GM19099 (cell line): Measurements from ENCODE around the gene DPCD.

Experiments used
- POLR2A ChIP-seq: IDR thresholded peaks from 3 replicates; pipeline ENCODE4 v1.6.1; 2011; ENCODE audit warnings: low read depth; ENCODE audit not compliant: insufficient read length; ENCODE audit errors: extremely low read depth

The DPCD gene

DNA sequence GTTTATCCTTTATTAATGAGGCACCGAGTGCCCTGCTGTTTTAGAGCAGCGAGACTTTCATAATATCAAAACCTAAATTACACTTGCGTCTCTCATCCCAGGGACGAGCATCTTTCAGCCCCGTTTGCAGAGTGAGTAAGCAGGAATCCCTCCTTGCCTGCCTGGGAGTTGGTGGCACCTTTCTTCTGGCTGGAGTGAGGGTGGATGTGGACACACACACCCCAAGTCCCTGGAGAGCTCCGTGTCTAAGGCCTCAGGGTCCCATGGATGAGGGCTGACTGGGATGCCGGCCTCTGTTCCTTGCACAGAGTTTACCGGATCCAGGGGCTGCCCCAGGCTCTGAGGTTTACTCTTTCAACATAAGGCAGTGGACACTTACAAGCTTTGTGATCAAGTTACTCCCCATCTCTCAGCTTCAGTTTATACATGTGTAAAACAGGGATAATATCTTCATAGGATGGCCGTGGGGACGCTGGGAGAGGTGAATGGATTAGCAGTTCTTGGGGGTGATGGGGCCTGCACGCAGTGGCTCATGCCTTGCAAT, 24.6 kb upstream of the DPCD start:
- no peak for TF ChIP-seq POLR2A

DNA sequence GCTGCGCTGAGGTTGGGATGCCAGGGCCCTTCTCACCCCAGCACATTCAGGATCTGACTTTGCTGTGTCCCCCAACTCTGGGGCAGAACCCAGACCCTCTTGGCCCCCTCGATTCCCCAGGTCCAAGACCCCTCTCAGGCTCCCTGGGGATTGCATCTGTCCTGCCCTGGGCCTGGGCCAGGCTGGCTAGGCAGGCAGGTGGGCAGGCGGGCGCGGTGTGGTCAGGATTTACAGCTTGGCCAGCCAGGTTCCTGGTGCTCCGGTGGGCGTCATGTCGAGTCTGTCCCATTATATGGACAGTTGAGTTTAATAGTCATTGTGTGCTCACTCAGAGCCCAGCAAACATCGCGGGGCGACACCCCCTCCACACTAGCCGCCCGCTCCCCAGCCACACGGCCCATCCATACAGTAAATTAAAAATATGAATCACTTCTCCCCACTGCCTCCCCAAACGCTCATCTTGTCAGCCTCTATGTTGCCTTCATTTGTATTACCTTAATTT, 23.6 kb upstream of the DPCD start:
- no peak for TF ChIP-seq POLR2A

DNA sequence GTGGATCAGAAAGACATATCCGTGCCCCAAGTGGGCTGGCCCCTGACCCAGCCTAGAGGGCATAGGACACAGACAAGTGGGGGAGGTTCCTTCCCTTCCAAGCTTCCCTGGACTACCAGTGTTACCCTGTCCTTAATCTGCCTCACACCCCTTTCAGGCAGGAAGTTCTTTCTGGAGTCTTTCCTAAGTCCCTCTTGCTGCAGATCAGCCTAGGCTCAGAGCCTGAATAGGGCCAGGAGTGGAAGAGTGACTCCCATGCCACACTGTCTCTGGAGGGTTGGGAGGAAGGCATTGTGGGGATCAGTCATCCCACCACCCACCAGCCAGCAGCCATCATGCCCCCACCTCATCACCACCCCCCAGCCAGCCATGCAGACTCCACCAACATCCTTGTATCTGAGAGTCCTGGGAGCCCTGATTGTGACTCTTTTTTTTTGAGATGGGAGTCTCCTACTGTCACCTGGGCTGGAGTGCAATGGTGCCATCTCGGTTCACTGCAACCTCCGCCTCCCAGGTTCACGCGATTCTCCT, 22.7 kb upstream of the DPCD start:
- TF ChIP-seq POLR2A: no peak

DNA sequence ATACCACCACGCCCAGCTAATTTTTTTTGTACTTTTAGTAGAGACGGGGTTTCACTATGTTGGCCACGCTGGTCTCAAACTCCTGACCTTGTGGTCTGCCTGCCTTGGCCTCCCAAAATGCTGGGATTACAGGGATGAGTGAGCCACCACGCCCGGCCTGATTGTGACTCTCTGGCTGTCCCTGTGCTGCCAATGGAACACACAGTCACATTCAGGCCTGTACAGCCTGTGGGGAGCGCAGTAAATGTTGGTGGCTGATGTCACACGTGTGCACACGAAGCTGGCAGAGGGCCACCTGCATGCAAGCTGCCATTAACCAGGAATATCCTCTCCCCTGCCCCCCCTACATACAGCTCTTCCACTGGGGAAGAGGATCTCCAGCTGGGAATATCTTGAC, 22.2 kb upstream of the DPCD start:
- TF ChIP-seq POLR2A: no peak

DNA sequence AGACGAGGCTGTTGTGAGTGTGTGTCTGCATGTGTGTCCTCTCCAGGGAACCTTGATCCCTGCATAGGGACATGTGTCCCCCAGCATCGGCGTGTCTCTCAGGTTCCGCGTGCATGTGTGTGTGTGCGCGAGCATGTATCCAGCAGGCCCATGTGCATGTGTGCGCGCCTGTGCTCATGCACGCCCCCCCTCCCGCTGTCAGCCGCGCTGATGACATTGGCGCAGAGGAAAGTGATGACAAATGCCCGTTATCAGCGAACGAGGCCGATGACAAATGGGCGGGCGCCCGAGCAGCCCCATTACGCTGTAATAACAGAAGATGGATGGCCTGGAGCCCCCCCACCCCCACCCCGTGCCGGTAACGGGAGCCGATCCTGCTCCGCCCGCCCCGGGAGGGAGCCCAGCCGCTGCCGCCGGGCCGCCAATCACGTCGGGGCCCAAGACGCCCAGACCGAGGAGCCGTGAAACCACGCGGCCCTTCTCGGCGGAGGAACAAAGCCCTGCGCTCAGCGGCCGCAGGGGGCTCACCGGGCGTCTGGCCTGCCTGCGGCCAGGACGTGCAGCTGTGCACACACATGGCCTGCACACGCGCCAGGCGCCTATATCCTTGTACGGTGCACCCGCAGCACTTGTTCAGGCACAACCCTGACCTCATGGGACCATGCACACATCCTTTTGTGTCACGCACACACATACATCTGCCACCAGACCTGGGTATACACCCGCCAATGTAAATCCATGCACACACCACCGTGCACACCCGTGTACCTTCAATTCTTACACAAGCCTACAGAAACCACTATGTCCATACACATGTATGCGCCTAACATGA, 21.6 kb upstream of the DPCD start:
- TF ChIP-seq POLR2A: no peak

DNA sequence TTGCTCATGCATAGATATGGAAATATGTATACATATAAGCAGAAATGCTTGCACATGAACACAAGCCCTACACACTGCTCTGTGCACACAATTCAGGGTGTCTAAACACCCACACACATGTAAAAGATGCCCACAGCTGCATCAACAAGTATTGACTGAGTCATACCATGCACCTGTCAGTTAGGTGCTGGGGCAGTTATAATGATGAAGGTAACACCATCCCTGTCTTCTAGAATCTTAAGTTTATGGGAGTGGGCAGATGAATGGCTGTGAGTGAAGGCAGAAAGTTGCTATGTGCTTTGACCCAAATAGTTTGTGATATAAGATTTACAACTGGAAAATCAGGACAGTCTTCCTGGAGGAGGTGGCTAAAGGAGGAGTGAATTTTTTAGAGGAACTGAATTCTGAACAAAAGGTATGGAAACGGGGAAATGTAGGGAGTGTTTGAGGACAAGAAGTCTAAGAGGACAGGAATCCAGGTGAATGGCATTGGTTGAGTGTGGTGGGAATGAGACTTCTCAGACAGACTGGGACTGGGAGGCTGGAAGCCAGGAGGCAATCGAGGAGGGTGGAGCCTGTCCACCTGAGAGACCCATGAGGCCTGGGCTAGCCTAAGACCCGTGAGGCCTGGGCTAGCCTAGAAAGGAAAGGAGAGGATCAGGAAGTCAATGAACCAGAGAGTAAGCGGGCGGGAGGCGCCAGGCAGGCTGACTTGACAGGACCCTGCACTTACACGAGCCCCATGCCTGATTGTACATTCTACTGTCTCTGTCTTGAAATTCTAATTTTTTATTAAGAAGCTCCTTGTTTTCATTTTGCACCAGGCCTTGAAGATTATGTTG, 20.7 kb upstream of the DPCD start:
- TF ChIP-seq POLR2A: no peak

DNA sequence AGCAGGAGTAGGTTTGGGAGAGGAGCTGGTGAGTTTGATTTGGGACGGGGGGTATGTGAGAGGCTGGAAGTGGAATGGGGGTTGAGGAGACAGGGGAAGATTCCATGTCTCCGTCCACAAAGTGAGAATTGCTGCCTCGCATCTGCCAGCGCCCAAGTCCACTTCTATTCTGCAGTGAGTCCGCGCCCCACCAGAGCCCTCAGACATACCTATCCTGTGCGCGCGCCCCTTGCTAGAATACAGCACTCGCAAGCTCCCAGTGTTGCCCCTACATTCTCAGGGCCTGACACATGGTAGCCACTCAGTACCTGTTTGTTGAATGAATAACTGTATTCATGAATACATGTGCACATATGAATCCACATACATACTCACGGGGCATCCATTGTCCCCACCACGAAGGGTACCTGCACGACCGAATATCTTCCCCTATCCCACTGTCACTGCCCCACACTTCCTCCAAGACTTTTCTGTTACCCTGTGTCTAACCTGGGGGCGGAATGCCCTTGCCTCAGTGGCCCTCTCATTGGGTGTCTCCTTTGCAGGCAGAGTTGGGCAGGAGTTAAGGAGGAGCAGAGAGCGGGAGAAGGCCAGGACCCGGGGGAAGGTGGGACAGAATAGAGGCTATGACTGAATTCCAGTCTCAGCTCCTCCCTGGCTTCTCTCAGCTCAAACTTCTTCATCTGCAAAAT, 19.9 kb upstream of the DPCD start:
- TF ChIP-seq POLR2A: no peak

DNA sequence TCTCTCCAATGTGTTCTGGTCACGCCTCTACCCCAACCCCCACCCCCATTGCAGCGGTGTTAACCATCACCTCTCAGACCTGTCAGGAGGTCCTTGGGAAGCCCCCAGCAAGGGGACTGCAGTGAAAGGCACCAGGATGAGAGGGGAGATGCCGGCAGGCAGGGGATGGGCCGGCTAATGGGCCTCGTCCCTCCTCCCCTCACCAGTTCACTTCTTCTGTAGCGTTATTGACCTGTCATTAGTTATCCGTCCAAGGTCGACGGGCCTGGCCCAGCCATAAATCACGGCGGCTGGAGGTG, 18.8 kb upstream of the DPCD start:
- no peak for TF ChIP-seq POLR2A

DNA sequence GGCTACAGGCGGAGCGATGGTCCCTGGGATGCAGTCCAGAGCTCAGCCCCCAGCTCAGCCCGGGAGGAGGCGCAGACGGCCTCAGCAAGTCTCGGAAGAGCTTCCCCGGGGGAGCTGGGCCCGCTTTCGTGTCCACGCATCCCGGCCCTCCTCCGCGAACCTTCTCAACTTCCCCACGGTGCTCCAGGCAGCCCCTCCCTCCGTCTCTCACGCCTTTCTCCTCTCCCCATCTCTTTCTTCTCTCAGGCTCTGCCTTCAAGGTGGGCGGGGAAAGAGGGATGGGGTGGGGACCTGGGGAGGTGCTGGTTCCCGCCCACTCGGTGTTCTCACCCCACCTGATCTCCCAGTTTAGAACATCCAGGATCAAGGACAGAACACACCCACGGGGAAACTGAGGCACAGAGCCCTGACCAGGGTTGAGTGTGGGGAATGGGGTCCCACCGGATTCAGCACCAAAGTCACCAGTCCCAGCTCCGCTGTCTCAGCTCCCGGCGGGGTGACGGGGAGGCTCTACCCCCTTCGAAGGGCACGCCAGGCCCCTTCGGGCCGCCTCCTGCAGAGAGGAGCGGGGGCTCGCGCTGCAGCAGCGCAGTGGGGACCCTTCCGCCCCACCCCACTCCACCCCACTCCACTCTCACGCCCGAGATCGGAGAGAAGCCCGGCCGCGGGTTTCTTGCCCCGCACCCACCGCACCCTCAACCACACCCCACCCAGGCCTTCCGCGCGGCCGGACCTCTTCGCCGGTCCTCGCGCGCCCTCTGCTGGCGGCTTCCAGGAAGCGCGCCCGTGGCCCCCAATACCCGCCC, 18.3 kb upstream of the DPCD start:
- TF ChIP-seq POLR2A: no peak

DNA sequence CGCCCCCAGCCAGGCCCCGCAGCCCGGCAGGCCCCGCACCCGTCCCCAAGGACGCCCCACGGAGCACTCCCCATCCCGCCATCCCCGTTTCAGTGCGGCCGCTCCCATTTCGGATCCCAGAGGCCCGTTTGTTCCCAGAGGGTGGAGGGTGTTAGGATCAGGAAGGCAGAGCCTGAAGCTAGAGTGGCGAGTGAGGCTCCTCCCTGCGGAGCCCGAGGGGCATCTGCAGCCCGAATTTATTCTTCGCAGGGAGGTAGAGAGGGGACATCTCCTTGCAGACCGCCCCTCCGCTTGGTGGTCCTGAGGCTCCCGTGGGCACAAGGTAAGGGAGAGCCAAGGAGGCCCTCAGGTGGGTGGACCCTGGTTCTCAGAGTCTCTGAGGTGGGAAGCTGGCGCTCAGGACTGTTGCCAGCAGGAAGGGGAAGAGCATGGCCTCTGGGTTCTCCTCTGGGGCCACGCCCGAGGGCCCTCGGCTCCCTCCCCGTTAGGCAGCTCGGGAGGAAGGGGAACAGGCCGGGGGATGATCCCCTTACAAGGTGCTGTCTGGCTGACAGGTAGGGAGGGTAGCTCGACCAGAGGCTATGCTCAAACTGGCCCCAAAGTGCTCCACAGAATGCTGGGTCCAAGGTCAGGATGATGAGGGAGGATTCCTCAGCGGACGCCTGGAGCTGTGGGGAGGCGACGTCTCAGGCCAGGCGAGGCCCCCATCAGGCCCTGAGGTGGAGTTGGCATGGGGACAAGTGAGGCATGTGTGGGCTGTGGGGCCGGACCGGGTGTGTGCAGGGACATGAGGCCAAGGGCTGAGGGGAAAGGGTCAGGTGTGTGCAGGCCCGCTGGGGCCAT, 17.5 kb upstream of the DPCD start:
- no peak for TF ChIP-seq POLR2A

DNA sequence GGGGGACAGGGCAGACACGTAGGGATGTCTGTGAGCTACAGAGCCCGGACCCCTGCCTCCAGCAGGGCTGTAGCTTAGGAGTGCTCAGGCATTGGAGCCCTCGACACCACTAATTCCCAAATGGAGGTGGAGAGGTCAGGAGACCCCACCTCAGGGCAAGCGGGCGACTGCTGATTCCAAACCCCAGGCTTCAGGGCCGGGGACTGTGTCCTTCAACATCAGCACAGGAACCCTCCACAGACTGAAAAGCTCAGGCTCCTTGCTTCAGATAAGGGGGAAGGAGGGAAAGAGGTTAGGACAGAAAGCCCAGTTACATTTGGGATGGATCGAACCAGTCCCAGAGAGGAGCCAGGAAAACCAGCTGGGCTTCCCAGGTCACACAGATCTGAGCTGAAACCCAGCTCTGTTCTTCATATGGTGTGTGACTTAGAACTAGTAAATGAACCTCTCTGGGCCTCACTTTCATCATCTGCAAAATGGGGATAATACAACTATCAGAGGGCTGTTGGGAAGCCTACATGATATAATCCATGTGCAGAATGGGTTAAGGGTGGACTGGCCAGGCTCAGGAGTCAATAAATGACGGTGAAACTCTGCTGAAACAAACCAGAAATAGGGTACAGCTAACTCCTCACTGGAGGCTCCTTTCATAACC, 16.7 kb upstream of the DPCD start:
- no peak for TF ChIP-seq POLR2A

DNA sequence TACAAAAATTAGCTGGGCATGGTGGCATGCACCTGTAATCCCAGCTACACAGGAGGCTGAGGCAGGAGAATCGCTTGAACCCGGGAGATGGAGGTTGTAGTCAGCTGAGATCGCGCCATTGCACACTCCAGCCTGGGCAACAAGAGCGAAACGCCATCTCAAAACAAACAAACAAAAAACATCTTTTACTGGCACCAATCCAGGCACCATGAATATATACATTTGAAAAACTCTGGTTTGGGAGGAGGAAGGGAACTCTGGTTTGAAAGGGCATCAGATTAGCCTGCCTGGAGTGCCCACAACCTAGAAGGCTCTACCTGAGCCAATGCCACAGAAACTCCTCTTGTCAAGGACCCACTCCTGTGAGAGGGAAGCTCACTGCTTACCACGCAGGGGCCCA, 16.0 kb upstream of the DPCD start:
- TF ChIP-seq POLR2A: no peak

DNA sequence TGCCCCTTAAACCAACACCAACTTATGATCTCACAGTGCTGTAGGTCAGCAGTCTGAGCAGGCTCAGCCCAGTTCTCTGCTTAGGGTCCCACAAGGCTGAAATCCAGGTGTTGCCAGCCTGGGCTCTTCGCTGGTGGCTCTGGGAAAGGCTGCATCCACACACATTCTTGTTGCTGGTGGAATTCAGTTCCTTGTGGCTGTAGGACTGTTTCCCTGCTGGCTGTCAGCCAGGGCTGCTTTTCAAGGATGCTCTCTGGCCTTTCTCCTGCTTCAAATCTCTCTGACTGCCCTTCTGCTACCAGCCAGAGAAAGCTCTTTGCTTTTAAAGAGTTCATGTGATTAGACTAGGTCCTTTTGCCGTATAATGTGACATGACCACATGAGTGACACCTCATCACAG, 15.3 kb upstream of the DPCD start:
- TF ChIP-seq POLR2A: no peak
